Heart right ventricle (tissue), 16 donors: ENCODE results near the gene TTC6. TPM values are rescaled to one million over a fixed set of nuclear protein-coding genes. Genes with fewer than 3 reads are reported as not detected.

Source experiments
- ATAC-seq, 8 donors: fragments of 200-7000 bp; cut with Tn5 transposase; one replicate each; pipeline ENCODE4 v1.9.1; 2020; ENCODE audit warnings: mild to moderate bottlenecking in 8 of 8, moderate library complexity in 8 of 8, moderate number of reproducible peaks in 1 of 8
- DNase-seq, 2 donors: peaks; one replicate each; pipeline ENCODE4 v3.0.0-alpha.2; 2020
- H3K27ac ChIP-seq, 10 donors: fragments of 200-600 bp; sonication (generic) in 2 of 10; one replicate each; pipeline versions ENCODE4 v1.5.0 to v1.8.0; 2020 to 2022; ENCODE audit warnings: mild to moderate bottlenecking in 3 of 10
- H3K27me3 ChIP-seq, 7 donors: fragments of 200-600 bp; one replicate each; pipeline ENCODE4 v1.8.0; 2021 to 2022; ENCODE audit warnings: mild to moderate bottlenecking in 2 of 7
- H3K36me3 ChIP-seq, 9 donors: fragments of 200-600 bp; sonication (generic) in 1 of 9; one replicate each; pipeline versions ENCODE4 v1.5.0 to v1.8.0; 2020 to 2022; ENCODE audit warnings: mild to moderate bottlenecking in 2 of 9
- H3K4me1 ChIP-seq, 9 donors: fragments of 200-600 bp; sonication (generic) in 1 of 9; one replicate each; pipeline versions ENCODE4 v1.5.0 to v1.8.0; 2020 to 2022; ENCODE audit warnings: mild to moderate bottlenecking in 4 of 9
- H3K4me3 ChIP-seq, 10 donors: fragments of 200-600 bp; sonication (generic) in 2 of 10; one replicate each; pipeline versions ENCODE4 v1.5.0 to v1.8.0; 2020 to 2022; ENCODE audit warnings: mild to moderate bottlenecking in 7 of 10, moderate library complexity in 2 of 10
- H3K9me3 ChIP-seq, 11 donors: fragments of 200-600 bp in 10 of 11; sonication (generic) in 2 of 11; one replicate each; pipeline versions ENCODE4 v1.5.0 to v1.8.0; 2013 to 2022; ENCODE audit warnings: mild to moderate bottlenecking in 2 of 11, control low read depth in 1 of 11, moderate library complexity in 1 of 11
- WGBS, 2 donors: extraction: QIAGEN DNeasy Blood & Tissue Kit; methylation state at CpG; one replicate each; pipeline ENCODE4 v1.1.7; 2013; ENCODE audit warnings: inconsistent platforms in 1 of 2; 5-methylcytosine and 5-hydroxymethylcytosine counted together
- intact Hi-C, 10 donors: fragments of 100-400 bp; cut with DNase I; formaldehyde crosslinking; loops; one replicate each; pipeline versions ENCODE4 v1.11.1 to v1.14.2; 2022
- polyA plus RNA-seq, 2 donors: library from polyadenylated mRNA; stranded (reverse); fragments of 200-250 nt; gene quantifications; one replicate each; pipeline ENCODE4 v1.2.3, GENCODE V29; 2013
- total RNA-seq, 10 donors: library from RNA; stranded (reverse); fragmentation: NEBNext Ultra II Directional in 3 of 10; extraction: Animal tissue kit (Norgen Biotek cat#: 25700) in 3 of 10; gene quantifications; one replicate each; pipeline versions ENCODE4 v1.2.1 to v1.2.4, GENCODE V29; 2021 to 2023
- TF ChIP-seq, protein P1 (sequence below), 9 donors: fragments of 200-600 bp; sonication (generic) in 2 of 9; IDR thresholded peaks; one replicate each; pipeline versions ENCODE4 v1.5.0 to v1.8.0; 2021 to 2022; ENCODE audit warnings: antibody characterized with exemption in 9 of 9, mild to moderate bottlenecking in 5 of 9, moderate library complexity in 1 of 9
- donor health status: Arrhythmogenic right ventricular cardiomyopathy.
- donor health status: ischemic (EF 13 %, LVEDD 7.1; RV severe dilation, severe dysfunction).
- donor health status: healthy with polysubstance abuse.
- donor health status: DM: no; HTN: yes; CAD: no.
- donor health status: DM: no; HTN: no; CAD: no.
- donor health status: ischemic (EF 25% LVEDD 6.9; RV normal size, moderate dysfunction).
- donor health status: ischemic (EF 25% LVEDD 5.7; RV mildly dilated, moderate dysfunction).
- donor health status: healthy.
- donor health status: DM: yes; HTN: yes; CAD: no.
- donor health status: Ischemic cardiomyopathy.
- donor health status: ischemic (EF 35%, LVEDD 5.7; RV mildly dilated, moderate dysfunction).
- donor health status: nonischemic (EF 11% LVEDD 7.7; RV severe dilation, severe dysfunction).
- donor health status: DM: yes; HTN: yes; CAD: no.
- donor health status: PGD.
- donor health status: ischemic (EF 29% LVEDD 5.4; RV normal size, mild dysfunction).
- donor health status: nonischemic (EF 23%, LVEDD 6.1; RV moderate dilation, normal function).

The TTC6 gene
- total and polyA plus RNA-seq, 12 donors = not detected

DNA sequence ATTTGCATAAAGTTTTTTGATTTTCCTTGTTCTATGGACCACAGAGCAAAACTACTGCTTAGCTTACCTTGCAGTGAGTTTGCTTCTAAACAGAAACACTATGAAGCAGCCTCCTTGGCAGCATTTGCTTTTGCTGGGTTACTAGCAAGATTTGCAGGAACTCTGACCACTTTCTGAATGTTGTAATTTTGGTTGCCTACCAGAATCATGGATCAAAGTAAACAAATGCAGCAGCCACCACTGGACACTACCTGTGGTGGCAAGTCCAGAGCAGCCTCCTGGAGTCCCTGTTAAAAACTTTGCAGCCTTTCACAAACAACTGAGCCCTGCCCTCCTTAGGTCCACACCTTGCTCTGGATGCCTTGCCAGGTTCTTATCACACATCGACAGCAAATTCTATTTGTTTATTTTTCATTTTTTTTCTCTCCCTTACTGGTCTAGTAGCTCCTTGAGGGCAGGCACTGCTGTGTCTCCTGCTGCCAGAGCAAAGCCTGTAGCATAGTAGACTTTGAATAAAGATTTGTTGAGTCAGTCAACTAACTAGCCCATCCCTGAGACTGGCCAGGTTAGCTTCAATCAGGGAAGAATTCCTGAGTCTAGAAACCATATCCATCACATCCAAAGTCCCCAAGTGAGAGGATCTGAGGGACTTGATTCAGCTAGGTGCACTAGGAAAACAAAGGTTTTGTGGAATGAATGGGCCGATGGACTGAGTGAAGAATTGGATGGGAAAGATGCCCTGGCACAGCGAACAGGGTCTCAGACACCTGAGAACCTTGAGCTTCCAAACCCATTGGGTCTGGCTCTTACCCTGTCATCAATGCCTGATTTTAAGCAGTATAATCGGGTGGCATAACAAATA is 5.7 kb downstream of the TTC6 start:
- H3K4me1 ChIP-seq = peaks cover 0 to 31% (median 25%) of the 10 kb centered on the region in 9 donors
- peak overlapping the region in 1 of 10 donors; percentile 4 for H3K4me3 ChIP-seq
- H3K27me3 ChIP-seq = peaks cover 43 to 100% (median 100%) of the 10 kb centered on the region in 7 donors
- H3K36me3 ChIP-seq = no peaks in the 10 kb centered on the region
- no peak for DNase-seq
- 26 to 37% methylated on average over 4 of the region's 4 CpGs for WGBS, 2 donors
- H3K27ac ChIP-seq = no peak overlapping the region
- no peak for ATAC-seq
- intact Hi-C loops = no loop called here
- TF ChIP-seq, protein P1, sequence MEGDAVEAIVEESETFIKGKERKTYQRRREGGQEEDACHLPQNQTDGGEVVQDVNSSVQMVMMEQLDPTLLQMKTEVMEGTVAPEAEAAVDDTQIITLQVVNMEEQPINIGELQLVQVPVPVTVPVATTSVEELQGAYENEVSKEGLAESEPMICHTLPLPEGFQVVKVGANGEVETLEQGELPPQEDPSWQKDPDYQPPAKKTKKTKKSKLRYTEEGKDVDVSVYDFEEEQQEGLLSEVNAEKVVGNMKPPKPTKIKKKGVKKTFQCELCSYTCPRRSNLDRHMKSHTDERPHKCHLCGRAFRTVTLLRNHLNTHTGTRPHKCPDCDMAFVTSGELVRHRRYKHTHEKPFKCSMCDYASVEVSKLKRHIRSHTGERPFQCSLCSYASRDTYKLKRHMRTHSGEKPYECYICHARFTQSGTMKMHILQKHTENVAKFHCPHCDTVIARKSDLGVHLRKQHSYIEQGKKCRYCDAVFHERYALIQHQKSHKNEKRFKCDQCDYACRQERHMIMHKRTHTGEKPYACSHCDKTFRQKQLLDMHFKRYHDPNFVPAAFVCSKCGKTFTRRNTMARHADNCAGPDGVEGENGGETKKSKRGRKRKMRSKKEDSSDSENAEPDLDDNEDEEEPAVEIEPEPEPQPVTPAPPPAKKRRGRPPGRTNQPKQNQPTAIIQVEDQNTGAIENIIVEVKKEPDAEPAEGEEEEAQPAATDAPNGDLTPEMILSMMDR (IDR thresholded peaks at IDR 0.05) = no peak
- H3K9me3 ChIP-seq = no peaks in the 10 kb centered on the region

- 6 to 7% methylated on average over 22 of the region's 22 CpGs for WGBS, 2 donors
- peaks cover 0 to 29% (median 22%) of the 10 kb centered on the region in 9 donors for H3K4me1 ChIP-seq
- H3K9me3 ChIP-seq = no peaks in the 10 kb centered on the region
- TF ChIP-seq, protein P1 (IDR thresholded peaks at IDR 0.05) = no peak
- no peaks in the 10 kb centered on the region for H3K36me3 ChIP-seq
- DNase-seq = no peak
- ATAC-seq = no peak
- intact Hi-C loops = no loop called here
- H3K4me3 ChIP-seq = peak overlapping the region in 1 of 10 donors; percentile 4
- no peak overlapping the region for H3K27ac ChIP-seq
- peaks cover 40 to 100% (median 98%) of the 10 kb centered on the region in 7 donors for H3K27me3 ChIP-seq
Observed at GRCh38 chr14:37601865-37602264, 6.4 kb downstream of the TTC6 start.

- TF ChIP-seq, protein P1 (IDR thresholded peaks at IDR 0.05) = no peak
- no peak for DNase-seq
- Histone ChIP-seq H3K27ac (no peak overlapping the region), H3K4me3 (no peak overlapping the region), H3K9me3 (no peaks in the 10 kb centered on the region), H3K36me3 (no peaks in the 10 kb centered on the region), H3K27me3 (peaks cover 35 to 99% (median 94%) of the 10 kb centered on the region in 7 donors), H3K4me1 (peaks cover 0 to 25% (median 20%) of the 10 kb centered on the region in 9 donors)
- intact Hi-C loops = no loop called here
- no peak for ATAC-seq
- WGBS, 2 donors = 10 to 14% methylated on average over 24 of the region's 24 CpGs
Observed at GRCh38 chr14:37602605-37603453, 7.4 kb downstream of the TTC6 start.

DNA sequence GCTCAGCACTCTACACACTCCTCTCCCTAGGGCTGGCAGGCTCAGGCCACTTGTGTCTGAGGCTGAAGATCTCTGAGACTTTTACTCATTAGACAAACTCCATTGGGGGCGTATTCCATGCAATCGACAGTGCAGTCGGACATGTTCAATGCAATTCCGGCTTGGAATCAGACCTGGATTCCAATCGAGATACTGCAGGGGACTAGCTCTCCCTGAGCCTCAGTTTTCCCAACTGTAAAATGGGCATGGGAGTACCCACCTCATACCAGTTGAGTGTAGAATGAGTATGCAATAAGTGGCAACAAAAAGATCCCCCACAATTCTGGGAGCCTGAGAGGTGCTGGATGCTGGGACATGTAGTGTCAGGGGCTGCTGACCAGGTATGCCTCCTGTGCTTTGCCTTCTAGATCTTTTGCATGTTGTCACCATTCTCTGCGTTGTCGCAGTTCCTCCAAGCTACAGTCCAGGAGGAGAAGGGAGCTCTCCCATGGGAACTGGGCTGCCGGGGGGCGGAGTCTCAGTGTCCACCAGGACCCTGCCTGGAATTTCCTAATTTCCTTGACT is 8.3 kb downstream of the TTC6 start:
- Histone ChIP-seq H3K9me3 (no peaks in the 10 kb centered on the region), H3K4me3 (no peak overlapping the region), H3K27me3 (peaks cover 25 to 99% (median 91%) of the 10 kb centered on the region in 7 donors), H3K36me3 (no peaks in the 10 kb centered on the region), H3K4me1 (peaks cover 0 to 16% (median 12%) of the 10 kb centered on the region in 9 donors), H3K27ac (no peak overlapping the region)
- no peak for ATAC-seq
- TF ChIP-seq, protein P1 (IDR thresholded peaks at IDR 0.05) = no peak
- intact Hi-C loops = no loop called here
- DNase-seq = no peak
- WGBS, 2 donors = 60 to 66% methylated on average over 9 of the region's 9 CpGs
